GM21723 (cell line): ENCODE data around the gene MOCOS.

Experiments used
- ATAC-seq: cut with Tn5 transposase; IDR thresholded peaks from one replicate; pipeline ENCODE4 v1.9.1; 2021; ENCODE audit warnings: mild to moderate bottlenecking, moderate library complexity; ENCODE audit not compliant: unreplicated experiment

The MOCOS gene

GRCh38 chr18:36176711-36177110, 10.6 kb upstream of the MOCOS start:
- ATAC-seq = no peak

DNA sequence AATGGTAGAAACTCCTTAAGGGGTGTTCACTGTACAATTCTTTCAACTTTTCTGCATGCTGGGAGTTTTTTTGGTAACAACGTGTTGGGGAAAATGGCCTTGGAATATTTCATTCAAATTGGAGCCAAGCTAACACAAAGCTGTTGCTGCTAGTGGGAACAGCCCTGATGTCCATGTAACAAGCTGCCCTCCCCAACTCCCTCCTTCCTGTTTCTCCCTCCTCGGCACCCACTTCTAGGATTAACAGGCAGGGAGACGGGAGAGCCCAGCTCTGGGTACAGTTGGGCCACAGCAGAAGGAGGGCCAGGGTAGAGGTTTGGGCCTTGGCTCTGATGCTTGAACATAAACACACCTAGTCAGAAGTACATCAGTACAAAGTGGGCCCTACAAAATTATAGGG, 9.4 kb upstream of the MOCOS start:
- ATAC-seq = no peak

DNA sequence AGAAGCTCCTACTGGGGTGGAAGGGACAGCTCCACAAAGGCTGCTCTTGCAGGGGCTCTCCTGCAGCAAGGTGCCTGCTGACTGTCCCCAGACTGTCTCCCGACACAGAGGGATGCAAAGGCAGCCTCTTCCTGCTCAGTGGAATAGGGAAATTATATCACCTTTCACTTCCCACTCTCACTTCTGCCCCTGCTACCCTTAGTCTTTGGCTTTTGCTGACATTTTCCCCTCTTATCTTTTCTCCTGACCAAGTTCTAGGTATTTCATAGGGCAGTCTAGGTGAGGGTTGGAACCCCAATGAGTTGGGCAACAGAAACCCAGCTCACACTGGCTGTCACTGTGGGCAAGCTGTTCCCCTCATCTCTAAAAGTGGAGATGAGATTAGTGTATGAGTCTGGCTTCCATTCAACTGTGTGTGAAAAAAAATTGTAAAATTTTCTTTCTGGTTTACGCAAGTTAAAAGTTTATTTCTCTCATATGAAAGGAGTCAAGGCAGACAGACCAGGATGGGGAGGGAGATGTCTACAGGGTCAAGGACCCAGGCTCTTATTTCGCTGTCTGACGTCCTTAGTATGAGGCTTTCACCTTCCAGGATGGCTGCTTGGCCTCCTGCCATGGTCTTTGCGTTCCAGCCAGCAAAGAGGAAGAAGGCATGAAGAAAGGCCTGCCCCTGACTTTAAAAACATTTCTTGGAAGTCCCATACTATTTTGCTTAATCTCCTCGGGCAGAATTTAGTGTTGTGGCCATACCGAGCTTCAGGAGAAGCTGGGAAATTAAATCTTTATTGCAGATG, 7.5 kb upstream of the MOCOS start:
- no peak for ATAC-seq

DNA sequence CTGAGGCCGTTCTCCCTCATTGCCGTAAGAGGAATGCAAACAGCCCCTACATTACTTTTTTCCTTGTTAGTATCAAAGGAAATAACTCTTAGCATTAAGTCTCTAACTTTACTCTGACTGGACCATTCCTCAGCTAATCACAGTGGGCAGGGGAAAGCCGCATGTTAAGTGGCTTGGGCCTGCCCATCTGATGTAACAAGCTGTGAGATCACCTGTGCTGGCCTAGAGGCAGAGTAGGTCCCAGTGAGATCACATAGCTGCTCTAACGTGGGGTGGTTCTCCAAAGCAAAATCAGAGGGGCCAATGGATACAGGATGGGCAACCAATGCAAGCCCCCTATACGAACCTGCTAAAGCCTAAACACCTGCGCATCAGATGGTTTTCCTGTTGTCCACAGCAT, 5.9 kb upstream of the MOCOS start:
- no peak for ATAC-seq

GRCh38 chr18:36181898-36182506, 5.3 kb upstream of the MOCOS start:
- ATAC-seq = no peak

DNA sequence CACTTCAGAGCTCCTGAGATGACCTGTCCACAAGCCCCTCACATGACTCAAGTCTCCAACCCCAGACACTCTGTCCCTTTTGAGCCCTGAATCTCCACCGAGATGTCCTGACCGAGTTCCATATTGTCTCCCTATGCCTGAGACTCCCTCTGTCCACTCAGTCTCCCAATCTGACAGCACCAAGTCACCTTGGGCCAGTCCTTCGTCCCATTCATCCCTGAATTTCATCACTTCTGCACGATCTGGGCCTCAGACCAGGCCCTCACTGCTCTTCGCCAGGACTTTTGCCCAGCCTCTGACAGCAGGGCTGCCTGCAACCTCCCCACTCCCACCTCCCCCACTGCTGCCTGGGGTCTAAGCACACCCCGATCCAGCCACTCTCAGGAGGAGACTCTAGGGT, 4.3 kb upstream of the MOCOS start:
- ATAC-seq = no peak

- no peak for ATAC-seq
These were observed 3.3 kb upstream of the MOCOS start for GRCh38 chr18:36183987-36184386.

DNA sequence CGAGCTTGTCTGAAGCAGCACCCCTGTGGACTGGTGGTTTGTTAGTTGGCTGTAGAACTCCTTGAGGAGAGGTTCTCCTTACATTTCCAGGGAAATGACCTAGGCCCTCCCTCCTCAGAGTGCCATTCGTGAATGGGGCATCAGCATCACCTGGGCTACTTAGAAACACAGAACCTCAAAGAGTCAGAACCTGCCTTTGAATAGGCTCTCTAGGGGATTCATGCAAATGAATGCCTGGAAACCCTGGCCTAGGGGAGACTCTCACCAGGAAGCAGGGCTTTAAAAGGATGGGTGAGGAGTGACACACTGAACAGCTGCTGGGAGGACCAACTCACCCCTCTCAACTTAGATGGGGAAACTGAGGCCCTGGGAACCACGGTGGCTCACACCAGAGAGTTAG, 2.1 kb upstream of the MOCOS start:
- ATAC-seq = no peak

GRCh38 chr18:36185901-36186460, 1.3 kb upstream of the MOCOS start:
- no peak for ATAC-seq

GRCh38 chr18:36186461-36187192, 670 bp upstream of the MOCOS start:
- peak; percentile 19 for ATAC-seq

DNA sequence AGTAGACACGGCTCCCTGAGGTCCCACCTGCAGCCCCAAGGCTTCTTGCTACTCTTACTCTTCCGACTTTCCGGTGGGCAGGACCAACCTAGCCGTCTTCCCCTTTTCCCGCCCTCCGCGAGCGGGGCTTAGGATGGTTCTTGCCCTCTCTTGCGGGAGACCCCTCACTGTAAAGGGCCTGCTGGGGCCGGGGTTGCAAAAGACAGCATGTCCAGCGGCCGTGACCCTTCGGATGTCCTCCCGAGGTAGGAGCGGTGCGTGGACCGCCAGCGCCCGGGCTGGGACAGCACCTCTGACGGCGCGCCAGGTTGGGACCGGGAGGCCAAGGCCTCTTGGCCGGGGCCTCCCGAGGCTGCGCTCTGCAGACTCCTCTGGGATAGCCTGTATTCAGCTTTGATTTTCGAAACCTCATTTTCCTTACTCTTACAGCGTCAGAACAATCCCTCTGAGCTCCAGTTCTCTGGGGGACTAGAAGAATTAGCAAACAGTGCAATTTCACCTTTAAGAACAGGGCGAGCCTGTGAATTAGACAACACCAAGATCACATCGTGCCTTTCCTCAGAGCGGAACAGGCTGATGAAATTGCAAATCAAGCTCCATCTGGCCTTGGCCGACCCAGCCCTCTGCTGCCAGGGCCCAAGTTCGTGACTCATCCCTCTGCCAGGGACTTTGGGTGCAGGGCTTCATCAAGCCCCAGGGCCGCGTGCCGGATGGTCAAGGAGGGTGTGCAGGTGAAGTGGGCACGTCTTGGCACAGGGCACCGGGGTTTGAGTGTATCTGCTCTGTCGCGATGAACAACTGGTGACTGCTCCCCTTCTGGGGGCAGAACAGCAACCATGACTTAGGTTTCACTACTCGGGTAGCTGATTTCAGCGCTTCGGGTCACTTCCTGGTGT, 777 bp downstream of the MOCOS start:
- peak; percentile 9 for ATAC-seq

DNA sequence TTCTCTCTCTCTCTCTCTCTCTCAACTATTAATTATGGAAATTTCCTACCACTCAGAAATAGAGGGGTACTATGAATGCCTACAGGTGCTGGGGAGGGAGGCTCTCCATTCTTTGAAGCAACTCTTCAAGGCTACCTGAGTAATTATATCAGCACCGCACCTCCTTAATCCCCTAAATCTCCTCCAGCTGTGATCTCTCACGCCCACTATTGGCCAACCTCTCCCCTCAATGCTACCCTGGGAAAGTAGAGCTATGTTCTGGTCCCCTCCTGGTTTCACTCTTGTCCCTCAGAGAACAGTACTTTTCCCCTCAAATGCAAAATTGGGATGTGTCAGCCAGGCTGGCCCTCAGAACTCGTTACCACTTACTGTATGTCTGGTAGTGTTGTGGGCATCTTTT, 1.6 kb downstream of the MOCOS start:
- no peak for ATAC-seq

- no peak for ATAC-seq
These were observed 2.2 kb downstream of the MOCOS start for GRCh38 chr18:36189486-36189885.

- ATAC-seq = no peak
These were observed 4.0 kb downstream of the MOCOS start for GRCh38 chr18:36191286-36191685.

- ATAC-seq = no peak
These were observed 4.4 kb downstream of the MOCOS start for GRCh38 chr18:36191711-36192110.

DNA sequence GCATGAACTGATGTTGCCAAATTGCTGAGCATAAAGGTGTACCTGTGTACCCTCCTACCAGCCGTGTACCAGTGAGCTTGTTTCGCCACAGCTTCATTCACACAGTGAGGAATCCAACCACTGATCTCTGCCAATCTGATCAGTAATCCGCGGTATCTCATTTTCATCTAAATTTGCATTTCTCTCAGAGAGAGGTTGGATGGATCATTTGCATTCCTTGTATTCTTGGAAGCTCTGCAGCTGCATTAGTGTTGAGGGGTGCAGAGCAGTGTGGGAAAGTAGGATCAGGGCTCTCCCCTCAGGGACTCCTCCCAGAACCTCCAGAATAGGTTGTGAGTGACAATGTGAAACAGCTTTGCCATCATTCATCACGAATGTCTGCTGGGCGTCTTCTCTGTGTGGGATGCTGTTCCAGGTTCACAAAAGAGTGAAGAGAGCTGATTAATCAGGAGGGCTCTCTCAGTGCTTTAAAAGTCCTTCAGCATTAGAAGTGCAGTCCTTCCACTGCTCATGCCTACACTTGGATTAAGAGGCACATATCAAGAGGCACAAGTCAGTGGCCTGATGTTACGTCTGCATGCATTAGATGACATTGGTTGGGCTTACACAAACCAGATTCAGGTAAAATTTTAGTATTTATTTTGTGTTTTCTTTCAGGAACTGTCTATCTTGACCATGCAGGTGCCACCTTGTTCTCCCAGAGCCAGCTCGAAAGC, 7.5 kb downstream of the MOCOS start:
- no peak for ATAC-seq

DNA sequence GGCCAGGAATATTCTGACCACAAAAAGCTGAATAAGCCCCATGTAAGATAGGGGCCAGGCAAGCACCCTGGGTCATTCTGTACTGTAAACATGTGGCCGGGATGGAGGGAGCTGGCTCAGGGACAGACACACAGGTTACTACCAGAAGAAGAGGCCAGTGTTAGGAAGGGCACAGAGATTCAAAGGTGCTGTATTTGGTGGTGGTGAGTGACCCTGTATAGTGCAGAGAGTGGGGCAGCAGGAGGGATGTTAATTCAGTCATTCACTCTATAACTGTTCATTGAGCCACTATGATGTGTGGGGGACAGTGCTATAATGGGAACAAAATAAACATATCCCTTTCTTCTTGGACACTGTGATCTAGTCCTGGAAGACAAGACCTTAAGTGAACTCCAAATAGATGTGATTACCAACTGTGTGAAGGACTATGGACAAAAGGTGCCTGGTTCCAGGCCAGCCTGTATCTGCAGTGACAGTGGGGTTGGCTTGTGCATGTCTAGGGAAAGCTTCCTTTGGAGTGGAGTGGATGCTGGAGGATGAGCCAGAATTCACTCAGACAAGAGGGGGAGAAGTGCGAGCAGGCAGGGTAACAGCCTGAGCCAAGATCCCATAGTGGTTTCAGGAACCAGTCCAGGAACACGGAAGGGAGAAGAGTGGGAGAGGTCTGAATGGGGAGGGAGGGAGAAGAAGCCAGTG, 8.3 kb downstream of the MOCOS start:
- ATAC-seq = no peak

DNA sequence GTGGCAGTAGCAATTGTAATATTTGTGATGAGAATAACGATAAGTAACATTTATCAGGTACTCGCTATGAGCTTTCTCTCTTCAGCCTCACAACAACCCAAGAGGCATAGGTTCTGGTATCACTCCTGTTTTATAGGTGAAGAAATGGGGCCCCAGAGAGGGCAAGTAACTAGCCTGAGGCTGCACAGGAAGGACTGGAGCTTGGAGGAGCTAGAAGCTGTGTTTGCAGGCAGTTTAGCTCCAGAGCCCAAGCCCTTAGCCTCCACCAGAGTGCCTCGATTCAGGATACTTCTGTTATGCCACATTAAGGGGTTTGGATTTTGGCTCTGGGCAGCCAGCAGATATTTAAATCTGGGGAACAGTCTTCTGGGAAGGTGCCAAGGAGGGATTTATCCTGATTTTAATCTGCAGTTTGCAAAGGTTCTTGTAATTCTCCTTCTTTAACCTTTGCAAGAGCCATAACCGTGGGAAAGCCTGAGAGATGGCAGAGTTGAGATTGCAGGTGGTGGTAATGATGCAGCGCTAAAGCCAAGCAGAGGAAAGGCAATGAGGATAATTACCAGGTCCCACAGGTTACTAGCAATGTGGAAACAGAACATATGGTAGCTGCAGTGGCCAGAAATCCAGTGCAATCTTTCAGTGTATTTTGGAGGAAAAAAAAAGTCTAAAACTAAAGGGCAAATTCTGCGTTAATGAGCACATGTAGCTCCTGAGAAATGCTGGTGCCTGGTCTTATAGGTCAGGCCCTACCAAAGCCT, 9.1 kb downstream of the MOCOS start:
- ATAC-seq = no peak
